Stimulated activated CD4-positive, alpha-beta T cell treated with anti-CD3 and anti-CD28 coated beads, Interleukin-2, amount 100 ng/mL, for 48 hours (primary cell): ENCODE measurements around the gene RASIP1.
A peak's percentile ranks its signal among the peaks of the same experiment; 100 is the strongest.

Source experiments
- DNase-seq, 2 donors: peaks; one replicate each; pipeline ENCODE4 v3.0.0-alpha.2; 2020

Gene RASIP1

GRCh38 chr19:48752496-48753365 lies 12.3 kb upstream of the RASIP1 start, which contains the start of gene FUT1:
Gene FUT1, minus strand, starts transcription at chr19:48752641. Its CDS starts 1,360 bp downstream, at chr19:48751281.
- DNase-seq = no peak

GRCh38 chr19:48751845-48752495 lies 11.6 kb upstream of the RASIP1 start:
- DNase-seq = no peak

- no peak for DNase-seq
Measured at GRCh38 chr19:48750771-48751504, 10.5 kb upstream of the RASIP1 start.

GRCh38 chr19:48750351-48750750 lies 9.9 kb upstream of the RASIP1 start:
- DNase-seq = no peak

- no peak for DNase-seq
Measured at GRCh38 chr19:48749571-48750198, 9.3 kb upstream of the RASIP1 start.

- peak; percentile 47 to 50 for DNase-seq
Measured at GRCh38 chr19:48746738-48747575, 6.5 kb upstream of the RASIP1 start, which contains the start of gene IZUMO1. Gene IZUMO1, minus strand, starts transcription at chr19:48746909. Its CDS starts 1,050 bp downstream, at chr19:48745859.

- DNase-seq = no peak
Measured at GRCh38 chr19:48746110-48746509, 5.7 kb upstream of the RASIP1 start.

- DNase-seq = peak; percentile 37 to 49
Measured at GRCh38 chr19:48745208-48745995, 5.0 kb upstream of the RASIP1 start.

GRCh38 chr19:48742096-48742495 lies 1.7 kb upstream of the RASIP1 start:
- no peak for DNase-seq

GRCh38 chr19:48741129-48741999 lies 954 bp upstream of the RASIP1 start:
- peak in 1 of 2 donors; percentile 54 for DNase-seq

GRCh38 chr19:48739404-48740163 lies 826 bp downstream of the RASIP1 start:
- no peak for DNase-seq

- DNase-seq = peak; percentile 95 to 99
Measured at GRCh38 chr19:48738557-48739403, 1.6 kb downstream of the RASIP1 start.

GRCh38 chr19:48737360-48737998 lies 2.9 kb downstream of the RASIP1 start:
- DNase-seq = no peak

- no peak for DNase-seq
Measured at GRCh38 chr19:48735031-48735615, 5.3 kb downstream of the RASIP1 start.

- DNase-seq = no peak
Measured at GRCh38 chr19:48734625-48735024, 5.8 kb downstream of the RASIP1 start.

GRCh38 chr19:48731452-48731851 lies 9.0 kb downstream of the RASIP1 start:
- DNase-seq = no peak
